GM12892 (cell line): ENCODE results near the gene KIF20B. TPM values are rescaled to one million over a fixed set of nuclear protein-coding genes. Genes with fewer than 3 reads are reported as not detected.

Experiments
- DNase-seq: peaks from one replicate; pipeline ENCODE4 v3.0.0; 2011; ENCODE audit not compliant: insufficient read length
- FAIRE-seq: peaks from 2 replicates; lab custom pipeline; 2011; peaks lifted over from hg19 to GRCh38; lab: Jason Lieb, UNC
- POLR2A ChIP-seq: IDR thresholded peaks from 2 replicates; pipeline ENCODE4 v1.6.1; 2011; ENCODE audit warnings: low read depth, low read length, control low read depth
- POLR2AphosphoS5 ChIP-seq: IDR thresholded peaks from 2 replicates; pipeline ENCODE4 v1.6.1; 2011; ENCODE audit warnings: low read depth, low read length, control low read depth
- TAF1 ChIP-seq: IDR thresholded peaks from 2 replicates; pipeline ENCODE4 v1.6.1; 2011; ENCODE audit warnings: low read depth, mild to moderate bottlenecking, control low read depth, low read length, borderline replicate concordance
- polyA plus RNA-seq: library from polyadenylated mRNA; unstranded; fragments of >200 nt; gene quantifications from one replicate; pipeline ENCODE4 v1.2.1, GENCODE V29; 2012; ENCODE audit warnings: missing spikeins, inconsistent platforms; ENCODE audit not compliant: missing spikeins

Gene KIF20B
- 12.9 TPM for polyA plus RNA-seq

DNA sequence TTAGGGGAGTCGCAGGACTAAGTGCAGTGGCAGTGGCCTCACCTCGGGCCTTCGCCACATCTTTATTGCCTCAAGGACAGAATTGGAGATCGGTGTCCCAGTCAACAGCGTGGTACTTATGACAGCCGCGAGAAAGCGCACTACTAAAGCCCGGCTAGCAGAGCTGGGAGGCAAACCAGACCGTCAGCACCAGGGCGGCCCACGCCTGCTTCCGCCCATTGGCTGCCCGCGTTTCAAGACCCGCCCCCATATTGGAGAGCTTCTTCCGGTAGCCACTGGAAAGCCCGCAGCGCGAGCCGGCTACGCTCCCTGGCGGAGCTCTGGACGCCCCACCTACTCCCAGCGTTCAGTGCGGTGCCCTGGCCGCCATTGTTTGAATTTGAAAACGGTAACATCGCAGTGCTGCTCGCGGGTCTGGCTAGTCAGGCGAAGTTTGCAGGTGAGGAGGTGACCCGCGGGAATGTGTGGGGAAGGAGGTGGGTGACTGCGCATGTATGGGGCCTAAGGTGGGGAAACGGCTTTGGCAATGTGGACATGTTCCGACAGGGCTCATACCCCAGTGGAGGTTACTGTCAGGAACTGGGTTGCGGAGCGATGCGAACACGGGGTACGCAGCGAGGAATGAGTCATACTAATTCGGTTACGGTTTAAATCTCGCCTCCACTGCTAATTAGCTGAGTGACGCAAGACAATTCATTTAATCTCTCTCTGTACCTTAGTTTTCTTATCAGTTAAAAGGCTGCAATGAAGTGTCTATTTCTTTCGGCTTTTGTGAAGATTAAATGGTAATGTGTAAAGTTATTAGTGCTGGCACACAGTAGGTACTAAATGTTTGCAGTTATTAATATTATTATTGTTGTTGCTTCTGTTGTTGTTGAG, at the start of gene KIF20B:
TSS of gene KIF20B (plus strand) at position 349 of the 879 bp plus-strand sequence. CDS start 3,705 bp downstream, outside the sequence.
- TF ChIP-seq POLR2A (peak; percentile 88), POLR2AphosphoS5 (peak; percentile 88), TAF1 (peak; percentile 55; the same call in 1 of the 2 replicates)
- DNase-seq, result peak; percentile 84
- peak; percentile 99 for FAIRE-seq

- DNase-seq (no peak), FAIRE-seq (peak; percentile 85)
- no peak for TF ChIP-seq POLR2AphosphoS5
- TF ChIP-seq POLR2A, result no peak
- no peak for TF ChIP-seq TAF1
Observed at GRCh38 chr10:89651916-89652573, 49.3 kb upstream of the KIF20B start.

- TF ChIP-seq TAF1 (no peak), POLR2A (no peak), POLR2AphosphoS5 (no peak)
- FAIRE-seq (peak; percentile 58), DNase-seq (no peak)
Observed at GRCh38 chr10:89652806-89653370, 48.5 kb upstream of the KIF20B start.

DNA sequence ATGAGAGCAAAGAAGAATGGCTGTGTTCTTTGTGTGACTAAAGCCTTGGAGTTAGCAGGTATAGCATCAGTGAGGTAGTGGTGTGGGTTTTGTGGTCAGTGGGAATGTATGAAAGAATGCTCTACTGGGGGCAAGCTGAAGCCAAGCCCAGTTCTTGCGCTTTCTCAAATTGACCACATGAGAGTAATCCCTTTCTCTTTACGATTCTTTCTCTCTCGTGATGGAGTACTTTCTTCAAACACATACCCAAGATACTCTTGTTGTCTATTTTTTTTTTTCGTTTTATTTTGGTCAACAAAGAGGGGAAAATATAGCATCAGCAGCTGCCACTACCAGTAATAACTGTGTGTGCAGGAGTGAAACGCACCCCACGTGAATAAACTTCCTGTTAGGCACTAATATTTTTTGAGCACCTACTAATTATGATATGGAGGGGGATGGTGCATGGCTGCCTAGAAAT, 48.0 kb upstream of the KIF20B start:
- DNase-seq (no peak), FAIRE-seq (peak; percentile 94)
- TF ChIP-seq TAF1 (no peak), POLR2AphosphoS5 (no peak), POLR2A (no peak)

DNA sequence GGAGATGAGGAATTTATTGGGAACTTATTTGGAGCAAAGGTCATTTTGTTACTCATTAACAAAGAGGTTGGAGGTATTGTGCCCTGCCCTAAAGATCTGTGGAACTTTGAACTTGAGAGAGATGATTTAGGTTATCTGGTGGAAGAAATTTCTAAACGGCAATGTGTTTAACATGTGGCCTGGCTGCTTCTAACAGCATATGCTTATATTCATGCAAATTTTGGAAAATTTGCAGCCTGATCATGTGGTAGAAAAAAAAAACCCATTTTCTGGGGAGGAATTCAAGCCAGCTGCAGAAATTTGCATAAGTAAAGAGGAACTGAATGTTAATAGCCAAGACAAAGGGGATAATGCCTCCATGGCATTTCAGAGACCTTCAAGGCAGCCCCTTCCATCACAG, 45.7 kb upstream of the KIF20B start:
- no peak for TF ChIP-seq POLR2A
- TF ChIP-seq TAF1, result no peak
- no peak for TF ChIP-seq POLR2AphosphoS5

GRCh38 chr10:89657302-89657701, 44.1 kb upstream of the KIF20B start:
- FAIRE-seq (no peak), DNase-seq (no peak)
- no peak for TF ChIP-seq POLR2AphosphoS5
- no peak for TF ChIP-seq TAF1
- TF ChIP-seq POLR2A, result no peak

More for the DNA sequence above, 45.7 kb upstream of the KIF20B start:
- FAIRE-seq (peak; percentile 58), DNase-seq (no peak)

GRCh38 chr10:89659143-89660131, 42.0 kb upstream of the KIF20B start:
- DNase-seq, result no peak
- FAIRE-seq, result peak; percentile 63
- TF ChIP-seq TAF1 (no peak), POLR2AphosphoS5 (no peak), POLR2A (no peak)

DNA sequence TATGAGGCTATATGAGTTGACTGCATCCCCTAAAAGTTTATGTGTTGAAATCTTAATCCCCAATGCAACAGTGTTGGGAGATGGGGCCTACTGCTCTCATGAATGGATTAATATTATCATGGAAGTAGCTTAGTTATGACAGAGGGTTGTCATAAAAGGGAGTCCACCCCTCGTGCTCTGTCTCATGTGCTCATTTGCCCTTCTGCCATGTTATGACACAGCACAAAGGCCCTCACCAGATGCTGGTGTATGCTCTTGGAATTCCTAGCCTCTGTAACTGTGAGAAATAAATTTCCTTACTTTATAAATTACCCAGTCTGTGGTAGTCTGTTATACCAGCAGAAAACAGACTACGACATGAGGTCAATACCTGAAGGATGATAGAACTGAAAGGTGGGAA, 38.8 kb upstream of the KIF20B start:
- FAIRE-seq (no peak), DNase-seq (no peak)
- TF ChIP-seq POLR2A (no peak), POLR2AphosphoS5 (no peak), TAF1 (no peak)

DNA sequence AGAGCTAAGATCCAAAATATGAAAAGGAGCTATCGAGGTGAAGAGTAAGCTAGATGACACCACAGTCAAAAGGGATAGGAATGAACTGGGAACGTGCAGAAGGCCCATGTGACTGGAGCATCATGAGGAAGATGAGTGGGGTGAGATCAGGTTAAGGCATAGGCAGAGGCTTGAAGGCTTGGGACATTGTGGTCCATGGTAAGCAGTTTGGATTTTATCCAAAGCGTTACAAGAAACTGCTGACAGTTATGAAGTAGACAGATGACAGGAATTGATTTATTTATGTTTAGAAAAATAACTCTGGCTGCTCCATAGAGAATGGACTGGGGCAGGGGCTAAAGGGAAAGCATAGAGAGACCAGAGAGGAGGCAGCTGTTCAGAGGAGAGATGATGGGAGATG, 38.2 kb upstream of the KIF20B start:
- FAIRE-seq, result no peak
- TF ChIP-seq POLR2AphosphoS5, result no peak
- no peak for TF ChIP-seq POLR2A
- TF ChIP-seq TAF1, result no peak
- DNase-seq, result no peak

DNA sequence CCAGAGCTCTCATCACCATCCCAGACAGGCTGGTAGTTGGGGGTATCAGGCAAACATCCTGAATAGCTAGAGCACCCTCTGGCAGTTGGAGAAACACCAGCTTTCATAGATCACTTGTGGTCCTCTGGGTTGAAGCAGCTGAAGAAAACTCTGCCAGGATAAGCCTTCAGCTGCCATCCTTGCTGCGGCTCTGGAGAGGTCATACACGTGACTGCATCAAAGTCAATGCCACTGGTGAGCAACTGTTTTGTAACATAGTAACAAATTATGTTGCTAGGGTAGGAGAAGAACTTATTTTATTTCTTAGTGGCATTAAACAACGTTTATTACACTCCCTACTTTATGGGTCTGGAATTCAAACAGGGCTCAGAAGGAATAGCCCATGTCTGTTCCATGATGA, 37.2 kb upstream of the KIF20B start:
- FAIRE-seq, result no peak
- no peak for DNase-seq
- TF ChIP-seq TAF1 (no peak), POLR2AphosphoS5 (no peak), POLR2A (no peak)

GRCh38 chr10:89665302-89665701, 36.1 kb upstream of the KIF20B start:
- DNase-seq, result no peak
- no peak for TF ChIP-seq POLR2AphosphoS5
- no peak for TF ChIP-seq POLR2A
- TF ChIP-seq TAF1, result no peak
- FAIRE-seq, result no peak
